DOHH2 (cell line): Measurements from ENCODE around the gene PDE1C.

Experiments used
- EZH2phosphoT487 ChIP-seq: fragments of 200-600 bp; sonication (generic); IDR thresholded peaks from 2 replicates; pipeline ENCODE4 v1.6.1; 2017; ENCODE audit warnings: borderline replicate concordance, mild to moderate bottlenecking, antibody characterized with exemption, low read length, moderate library complexity, mixed read lengths
- TF ChIP-seq, protein P1 (sequence below): fragments of 200-600 bp; sonication (generic); IDR thresholded peaks from one replicate; pipeline ENCODE4 v1.5.1; 2014; ENCODE audit warnings: antibody characterized with exemption, mild to moderate bottlenecking, low read depth, low read length; ENCODE audit not compliant: poor library complexity, severe bottlenecking

DNA sequence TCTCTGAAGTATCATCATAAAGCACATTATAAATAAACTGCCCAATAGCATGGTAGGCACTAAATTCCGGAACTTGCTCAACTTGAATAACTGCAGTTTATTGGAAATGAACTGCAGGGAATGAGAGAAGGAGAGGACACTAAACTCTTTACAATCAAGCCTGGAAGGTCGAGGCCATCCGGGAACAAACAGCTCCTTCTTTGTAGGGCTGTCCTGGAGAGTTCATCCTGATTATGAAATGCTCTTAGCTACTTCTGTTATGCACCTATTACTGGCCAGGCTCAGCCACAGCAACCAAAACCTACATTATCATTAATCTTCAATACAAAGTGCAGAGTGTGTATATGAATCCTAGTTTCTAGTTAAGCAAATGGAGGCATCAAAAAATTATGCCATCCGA lies 318.5 kb downstream of the PDE1C start:
- TF ChIP-seq, protein P1, sequence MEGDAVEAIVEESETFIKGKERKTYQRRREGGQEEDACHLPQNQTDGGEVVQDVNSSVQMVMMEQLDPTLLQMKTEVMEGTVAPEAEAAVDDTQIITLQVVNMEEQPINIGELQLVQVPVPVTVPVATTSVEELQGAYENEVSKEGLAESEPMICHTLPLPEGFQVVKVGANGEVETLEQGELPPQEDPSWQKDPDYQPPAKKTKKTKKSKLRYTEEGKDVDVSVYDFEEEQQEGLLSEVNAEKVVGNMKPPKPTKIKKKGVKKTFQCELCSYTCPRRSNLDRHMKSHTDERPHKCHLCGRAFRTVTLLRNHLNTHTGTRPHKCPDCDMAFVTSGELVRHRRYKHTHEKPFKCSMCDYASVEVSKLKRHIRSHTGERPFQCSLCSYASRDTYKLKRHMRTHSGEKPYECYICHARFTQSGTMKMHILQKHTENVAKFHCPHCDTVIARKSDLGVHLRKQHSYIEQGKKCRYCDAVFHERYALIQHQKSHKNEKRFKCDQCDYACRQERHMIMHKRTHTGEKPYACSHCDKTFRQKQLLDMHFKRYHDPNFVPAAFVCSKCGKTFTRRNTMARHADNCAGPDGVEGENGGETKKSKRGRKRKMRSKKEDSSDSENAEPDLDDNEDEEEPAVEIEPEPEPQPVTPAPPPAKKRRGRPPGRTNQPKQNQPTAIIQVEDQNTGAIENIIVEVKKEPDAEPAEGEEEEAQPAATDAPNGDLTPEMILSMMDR: no peak
- TF ChIP-seq EZH2phosphoT487: no peak
